Measurements from ENCODE around the gene CDK15.

DNA sequence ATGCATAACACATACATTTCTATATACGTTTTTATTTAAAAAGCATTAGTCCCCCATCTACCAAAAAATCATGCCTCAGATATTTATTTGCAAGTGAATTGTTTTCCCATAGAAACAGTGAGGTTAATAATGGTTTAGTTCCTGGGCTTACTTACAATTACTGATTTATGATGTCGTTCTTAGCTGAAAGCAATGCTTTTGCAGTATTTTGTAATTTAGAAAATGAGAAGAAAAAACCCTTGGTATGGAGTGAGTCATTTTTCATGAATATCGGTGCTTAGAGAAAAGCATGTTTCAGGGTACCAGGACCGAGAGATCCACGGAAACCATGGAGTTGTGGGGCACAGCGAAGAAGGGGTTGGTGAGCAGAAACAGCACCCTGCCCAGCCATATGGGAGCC, 12.0 kb upstream of the CDK15 start:
- TF ChIP-seq, protein P1, sequence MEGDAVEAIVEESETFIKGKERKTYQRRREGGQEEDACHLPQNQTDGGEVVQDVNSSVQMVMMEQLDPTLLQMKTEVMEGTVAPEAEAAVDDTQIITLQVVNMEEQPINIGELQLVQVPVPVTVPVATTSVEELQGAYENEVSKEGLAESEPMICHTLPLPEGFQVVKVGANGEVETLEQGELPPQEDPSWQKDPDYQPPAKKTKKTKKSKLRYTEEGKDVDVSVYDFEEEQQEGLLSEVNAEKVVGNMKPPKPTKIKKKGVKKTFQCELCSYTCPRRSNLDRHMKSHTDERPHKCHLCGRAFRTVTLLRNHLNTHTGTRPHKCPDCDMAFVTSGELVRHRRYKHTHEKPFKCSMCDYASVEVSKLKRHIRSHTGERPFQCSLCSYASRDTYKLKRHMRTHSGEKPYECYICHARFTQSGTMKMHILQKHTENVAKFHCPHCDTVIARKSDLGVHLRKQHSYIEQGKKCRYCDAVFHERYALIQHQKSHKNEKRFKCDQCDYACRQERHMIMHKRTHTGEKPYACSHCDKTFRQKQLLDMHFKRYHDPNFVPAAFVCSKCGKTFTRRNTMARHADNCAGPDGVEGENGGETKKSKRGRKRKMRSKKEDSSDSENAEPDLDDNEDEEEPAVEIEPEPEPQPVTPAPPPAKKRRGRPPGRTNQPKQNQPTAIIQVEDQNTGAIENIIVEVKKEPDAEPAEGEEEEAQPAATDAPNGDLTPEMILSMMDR (IDR thresholded peaks at IDR 0.05) = no peak
- no peak for TF ChIP-seq POLR2A (IDR thresholded peaks at IDR 0.05)

Measured in right lobe of liver (tissue), 4 donors.